Caco-2 (cell line): ENCODE data around the gene MRPS15. TPM values are rescaled to one million over a fixed set of nuclear protein-coding genes. Genes with fewer than 3 reads are reported as not detected.

Experiments
- BruUV-seq: library from RNA; stranded (reverse); fragments of 400-500 nt; replicated peaks from 2 replicates; lab custom pipeline; 2021; lab: Mats Ljungman, UMichigan
- CTCF ChIA-PET: fragments of 300-600 bp; sonication (Branson Sonifier 250); formaldehyde crosslinking; loops from one replicate; lab custom pipeline; 2022; ENCODE audit warnings: antibody characterized with exemption; lab: Charles Lee
- POLR2A ChIA-PET: fragments of 300-600 bp; sonication (Branson Sonifier 250); formaldehyde crosslinking; loops from one replicate; lab custom pipeline; 2022; ENCODE audit warnings: antibody characterized with exemption; lab: Charles Lee
- DNase-seq, 2 experiments: peaks; one replicate each; pipeline versions ENCODE4 v3.0.0 to v3.0.0-alpha.2; 2020 to 2022
- H3K27me3 ChIP-seq: replicated peaks from 2 replicates; pipeline ENCODE4 v1.6.0; 2011; ENCODE audit warnings: low read length; ENCODE audit not compliant: control insufficient read depth, insufficient read depth
- H3K36me3 ChIP-seq: 2 replicates; pipeline ENCODE4 v1.5.1; 2011; ENCODE audit warnings: low read length; ENCODE audit not compliant: control insufficient read depth, insufficient read depth
- H3K4me1 ChIP-seq: fragments of 250-450 bp; sonication (Bioruptor Pico); 2 replicates; pipeline ENCODE4 v1.5.1; 2020; ENCODE audit warnings: mild to moderate bottlenecking
- H3K4me3 ChIP-seq: 2 replicates; pipeline ENCODE4 v1.5.1; 2011; ENCODE audit warnings: low read depth, mild to moderate bottlenecking, control low read depth, low read length
- H3K9me3 ChIP-seq: fragments of 250-450 bp; sonication (Bioruptor Pico); 2 replicates; pipeline ENCODE4 v1.5.1; 2020; ENCODE audit warnings: mild to moderate bottlenecking, moderate library complexity
- H3K27ac Mint-ChIP-seq: one replicate; pipeline ENCODE4 v1.8.0; 2022; ENCODE audit warnings: mixed read lengths; ENCODE audit not compliant: unreplicated experiment
- H3K27me3 Mint-ChIP-seq: one replicate; pipeline ENCODE4 v1.8.0; 2022; ENCODE audit warnings: mixed read lengths; ENCODE audit not compliant: insufficient read depth, unreplicated experiment
- H3K36me3 Mint-ChIP-seq: one replicate; pipeline ENCODE4 v1.8.0; 2022; ENCODE audit warnings: mild to moderate bottlenecking, mixed read lengths; ENCODE audit not compliant: insufficient read depth, unreplicated experiment
- H3K4me1 Mint-ChIP-seq: one replicate; pipeline ENCODE4 v1.8.0; 2022; ENCODE audit warnings: low read depth, mixed read lengths; ENCODE audit not compliant: unreplicated experiment
- H3K4me3 Mint-ChIP-seq: one replicate; pipeline ENCODE4 v1.8.0; 2022; ENCODE audit warnings: mild to moderate bottlenecking, moderate library complexity, mixed read lengths; ENCODE audit not compliant: unreplicated experiment
- H3K9me3 Mint-ChIP-seq: one replicate; pipeline ENCODE4 v1.8.0; 2022; ENCODE audit warnings: mixed read lengths; ENCODE audit not compliant: unreplicated experiment
- CTCF ChIP-seq, 2 experiments: fragments of 200-600 bp in 1 of 2; IDR thresholded peaks; 1 replicate in 1 of 2; 2 replicates in 1 of 2; pipeline versions ENCODE4 v1.5.1 to v1.8.0; 2011 to 2022; ENCODE audit warnings: antibody characterized with exemption in 1 of 2, control low read depth in 1 of 2, inconsistent platforms in 1 of 2, low read depth in 1 of 2, low read length in 1 of 2, mild to moderate bottlenecking in 1 of 2, moderate library complexity in 1 of 2; ENCODE audit not compliant: insufficient read depth in 1 of 2, severe bottlenecking in 1 of 2, unreplicated experiment in 1 of 2
- intact Hi-C: fragments of 100-400 bp; cut with micrococcal nuclease; formaldehyde crosslinking; loops from one replicate; pipeline ENCODE4 v1.10.0; 2022; ENCODE audit not compliant: unreplicated experiment
- total RNA-seq: library from RNA; stranded (reverse); gene quantifications from 2 replicates; pipeline ENCODE4 v1.2.3, GENCODE V29; 2022

The MRPS15 gene
- total RNA-seq, 1 experiment from 2014 or later, result 70.2 TPM

- intact Hi-C loops, result no loop called here
- no peak for TF ChIP-seq CTCF (IDR thresholded peaks at IDR 0.05; ENCODE audit: insufficient read depth in 1 of 2, low read depth in 1 of 2, low read length in 1 of 2, severe bottlenecking in 1 of 2, unreplicated experiment in 1 of 2)
- no peaks in the 10 kb centered on the region for H3K9me3 ChIP-seq
- Mint-ChIP-seq H3K36me3 (peaks cover 6% of the 10 kb centered on the region), H3K4me3 (no peak overlapping the region), H3K27me3 (no peaks in the 10 kb centered on the region), H3K4me1 (no peaks in the 10 kb centered on the region), H3K27ac (no peak overlapping the region), H3K9me3 (no peaks in the 10 kb centered on the region)
- H3K27me3 ChIP-seq, result no peaks in the 10 kb centered on the region
- ChIA-PET POLR2A (no interaction called here), CTCF (no interaction called here)
- no peaks in the 10 kb centered on the region for H3K36me3 ChIP-seq
- no peak overlapping the region for H3K4me3 ChIP-seq
- no peak for DNase-seq
- no TSS peak for BruUV-seq
- no peaks in the 10 kb centered on the region for H3K4me1 ChIP-seq
Observed at GRCh38 chr1:36446746-36447145, 17.4 kb downstream of the MRPS15 start.

GRCh38 chr1:36446271-36446670 is 17.9 kb downstream of the MRPS15 start:
- Histone ChIP-seq H3K4me1 (no peaks in the 10 kb centered on the region), H3K4me3 (no peak overlapping the region), H3K36me3 (no peaks in the 10 kb centered on the region), H3K27me3 (no peaks in the 10 kb centered on the region), H3K9me3 (no peaks in the 10 kb centered on the region)
- H3K36me3 Mint-ChIP-seq, result peaks cover 6% of the 10 kb centered on the region
- no peak overlapping the region for H3K4me3 Mint-ChIP-seq
- H3K4me1 Mint-ChIP-seq, result no peaks in the 10 kb centered on the region
- H3K27me3 Mint-ChIP-seq, result no peaks in the 10 kb centered on the region
- H3K9me3 Mint-ChIP-seq, result no peaks in the 10 kb centered on the region
- POLR2A ChIA-PET, result no interaction called here
- no peak overlapping the region for H3K27ac Mint-ChIP-seq
- intact Hi-C loops, result no loop called here
- peak; percentile 38 to 71 for TF ChIP-seq CTCF (IDR thresholded peaks at IDR 0.05; ENCODE audit: insufficient read depth in 1 of 2, low read depth in 1 of 2, low read length in 1 of 2, severe bottlenecking in 1 of 2, unreplicated experiment in 1 of 2)
- DNase-seq, result peak in 1 of 2 experiments; percentile 56
- no TSS peak for BruUV-seq
- CTCF ChIA-PET, result no interaction called here

- Histone ChIP-seq H3K36me3 (no peaks in the 10 kb centered on the region), H3K9me3 (no peaks in the 10 kb centered on the region), H3K4me1 (no peaks in the 10 kb centered on the region), H3K27me3 (no peaks in the 10 kb centered on the region), H3K4me3 (no peak overlapping the region)
- Mint-ChIP-seq H3K36me3 (no peaks in the 10 kb centered on the region), H3K4me1 (no peaks in the 10 kb centered on the region), H3K27me3 (no peaks in the 10 kb centered on the region), H3K9me3 (no peaks in the 10 kb centered on the region), H3K27ac (no peak overlapping the region), H3K4me3 (no peak overlapping the region)
- ChIA-PET POLR2A (no interaction called here), CTCF (no interaction called here)
- no peak for TF ChIP-seq CTCF (IDR thresholded peaks at IDR 0.05; ENCODE audit: insufficient read depth in 1 of 2, low read depth in 1 of 2, low read length in 1 of 2, severe bottlenecking in 1 of 2, unreplicated experiment in 1 of 2)
- intact Hi-C loops, result no loop called here
- no TSS peak for BruUV-seq
- DNase-seq, result no peak
Observed at GRCh38 chr1:36443297-36443696, 20.9 kb downstream of the MRPS15 start.
